KBM-7 (cell line): ENCODE data around the gene NEU4.
"Not testable (repeated sequence)": the region's sequence is repeated elsewhere in the genome, so short reads cannot be mapped to it uniquely, and the experiment has no call there.

ENCODE experiments used
- DNase-seq: peaks from one replicate; pipeline ENCODE4 v3.0.0-alpha.2; 2015
- in situ Hi-C: fragments of 300-500 bp; cut with MboI; formaldehyde crosslinking; loops from 2 replicates; pipeline ENCODE4 v1.14.3; 2020; ENCODE audit warnings: low sequenced_read_pairs, low pct_unique_long_range_greater_than_20kb, mixed read lengths

NEU4 gene

GRCh38 chr2:241808721-241809382, at the start of gene NEU4:
TSS of gene NEU4 (plus strand) at chr2:241809193. CDS start at chr2:241814485, 5,292 bp downstream.
- in situ Hi-C loops = no loop called here
- DNase-seq = no peak

- DNase-seq, in situ Hi-C loops: not testable (repeated sequence)
Observed at GRCh38 chr2:241759893-241760292, 49.1 kb upstream of the NEU4 start.

- no peak for DNase-seq
- in situ Hi-C loops = no loop called here
Observed at GRCh38 chr2:241760301-241760771, 48.7 kb upstream of the NEU4 start.

GRCh38 chr2:241762321-241762932, 46.6 kb upstream of the NEU4 start:
- in situ Hi-C loops = no loop called here
- no peak for DNase-seq

- in situ Hi-C loops = no loop called here
- no peak for DNase-seq
Observed at GRCh38 chr2:241762933-241763369, 46.0 kb upstream of the NEU4 start.

- no peak for DNase-seq
- in situ Hi-C loops = no loop called here
Observed at GRCh38 chr2:241763551-241764274, 45.3 kb upstream of the NEU4 start.

GRCh38 chr2:241764275-241765241, 44.4 kb upstream of the NEU4 start:
- in situ Hi-C loops = no loop called here
- DNase-seq = no peak

GRCh38 chr2:241767464-241768250, 41.3 kb upstream of the NEU4 start:
- in situ Hi-C loops = no loop called here
- DNase-seq = no peak

- in situ Hi-C loops = no loop called here
- no peak for DNase-seq
Observed at GRCh38 chr2:241768251-241768711, 40.7 kb upstream of the NEU4 start.

- in situ Hi-C loops = no loop called here
- no peak for DNase-seq
Observed at GRCh38 chr2:241768850-241769249, 40.1 kb upstream of the NEU4 start.

- no peak for DNase-seq
- in situ Hi-C loops = no loop called here
Observed at GRCh38 chr2:241769819-241770184, 39.2 kb upstream of the NEU4 start.

GRCh38 chr2:241770185-241770935, 38.6 kb upstream of the NEU4 start:
- in situ Hi-C loops = no loop called here
- DNase-seq = no peak

GRCh38 chr2:241770936-241771285, 38.1 kb upstream of the NEU4 start:
- in situ Hi-C loops = no loop called here

GRCh38 chr2:241771286-241772062, 37.5 kb upstream of the NEU4 start:
- no peak for DNase-seq
- in situ Hi-C loops = no loop called here

More at GRCh38 chr2:241770936-241771285, 38.1 kb upstream of the NEU4 start:
- DNase-seq = no peak

- DNase-seq = no peak
- in situ Hi-C loops = no loop called here
Observed at GRCh38 chr2:241772063-241772499, 36.9 kb upstream of the NEU4 start.

- in situ Hi-C loops = no loop called here
- DNase-seq = no peak
Observed at GRCh38 chr2:241773511-241774418, 35.2 kb upstream of the NEU4 start.
